Stimulated activated CD4-positive, alpha-beta T cell treated with anti-CD3 and anti-CD28 coated beads, Interleukin-12 subunit alpha, Interleukin-12 subunit beta, amount 100 ng/mL, for 4 hours (primary cell): Measurements from ENCODE around the gene TNRC18.
"Not testable (repeated sequence)": the region's sequence is repeated elsewhere in the genome, so short reads cannot be mapped to it uniquely, and the experiment has no call there.

ENCODE experiments used
- DNase-seq: peaks from one replicate; pipeline ENCODE4 v3.0.0-alpha.2; 2020

The TNRC18 gene

DNA sequence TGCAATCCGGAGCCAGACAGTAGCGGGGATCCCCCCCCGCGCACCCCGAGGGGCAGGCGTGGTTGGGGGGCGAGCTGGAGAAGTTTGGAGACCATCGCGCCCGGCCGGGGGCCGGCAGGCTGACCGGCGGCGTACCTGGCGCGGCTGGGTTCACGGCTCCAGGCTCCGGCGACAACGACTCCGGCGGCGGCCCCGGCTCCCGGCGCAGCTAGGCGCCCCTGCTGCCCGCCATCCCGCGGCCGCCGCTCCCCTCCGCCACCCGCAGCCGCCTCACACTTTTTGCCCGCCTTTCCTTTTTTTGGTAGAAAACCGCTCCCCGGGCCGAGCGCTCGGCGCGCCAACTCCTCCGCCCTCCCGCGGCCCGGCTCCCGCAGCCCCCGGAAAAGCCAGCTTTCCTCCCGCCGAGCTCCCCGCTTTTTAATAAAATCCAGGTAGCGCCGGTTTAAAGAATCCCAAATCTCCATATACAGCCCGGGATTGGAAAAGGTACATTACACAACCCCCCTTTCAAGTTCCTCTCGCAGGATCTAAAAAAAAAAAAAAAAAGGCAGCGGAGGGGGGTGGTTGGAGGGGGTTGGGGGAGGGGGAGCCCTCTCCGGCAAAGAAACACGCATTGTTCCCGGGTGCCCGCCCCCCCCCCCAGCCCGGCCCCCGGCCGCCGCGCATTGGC lies at the start of gene TNRC18:
Gene TNRC18, minus strand, starts transcription at position 529 of the 670 bp plus-strand sequence. CDS start 2,588 bp downstream, outside the sequence.
- DNase-seq, result no peak

- no peak for DNase-seq
These were observed 49.0 kb upstream of the TNRC18 start for GRCh38 chr7:5472432-5473315.

GRCh38 chr7:5471623-5472022 lies 48.0 kb upstream of the TNRC18 start:
- DNase-seq, result not testable (repeated sequence)

DNA sequence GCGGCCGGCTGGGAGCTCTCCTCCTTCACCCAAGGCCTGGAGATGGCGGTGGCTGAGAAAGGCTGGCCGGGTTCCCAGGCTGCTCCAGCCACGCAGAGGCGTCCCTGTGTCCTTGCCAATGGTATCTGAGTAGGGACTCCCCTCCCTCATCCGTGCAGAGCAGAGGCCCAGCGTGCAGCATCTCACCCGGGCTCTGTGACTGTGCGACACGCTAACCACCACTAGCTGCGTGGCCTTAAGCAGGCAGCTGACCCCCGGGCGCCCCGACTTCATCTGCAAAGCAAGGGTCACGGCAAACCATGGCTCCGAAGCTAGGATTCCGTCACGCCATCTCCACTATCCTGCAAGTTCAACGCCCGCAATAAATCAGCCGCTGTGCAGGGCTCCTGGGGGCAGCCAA lies 47.2 kb upstream of the TNRC18 start:
- DNase-seq, result no peak

- no peak for DNase-seq
These were observed 46.5 kb upstream of the TNRC18 start for GRCh38 chr7:5470167-5470532.

DNA sequence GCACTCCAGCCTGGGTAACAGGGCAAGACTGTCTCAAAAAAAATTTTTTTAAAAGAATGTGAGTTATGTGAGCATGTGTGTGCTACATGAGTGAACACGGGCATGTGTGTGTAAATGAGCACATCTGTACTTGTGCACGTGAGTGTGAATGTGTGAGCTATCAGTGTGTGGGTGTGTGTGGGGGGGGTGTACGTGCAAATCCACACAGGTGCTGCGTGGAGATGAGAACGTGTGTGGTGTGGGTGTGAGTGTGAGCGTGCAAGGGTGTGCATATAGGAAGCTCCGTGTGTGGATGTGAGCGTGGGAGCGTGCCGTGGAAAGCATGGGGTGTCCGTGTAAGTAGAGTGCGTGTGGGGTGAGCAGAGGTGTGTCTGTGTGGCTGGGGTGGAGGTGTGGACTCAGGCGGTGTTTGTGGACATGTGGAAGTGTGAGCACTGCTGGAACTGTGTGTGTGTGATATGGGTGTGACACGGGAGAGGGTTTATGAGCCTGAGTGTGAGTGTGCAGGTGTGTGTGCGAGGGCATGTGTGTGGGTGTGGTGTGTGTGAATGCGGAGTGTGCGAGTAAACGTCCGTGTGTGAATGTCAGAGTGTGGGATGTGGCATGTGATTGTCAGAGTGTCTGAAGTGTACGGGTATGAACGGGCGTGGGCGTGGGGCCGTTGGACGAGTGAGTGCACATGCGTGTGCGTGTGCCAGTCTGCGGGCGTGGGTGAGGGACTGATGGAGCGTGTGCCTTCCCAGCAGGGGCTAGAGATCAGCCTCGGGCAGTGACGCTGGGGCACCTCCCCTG lies 45.9 kb upstream of the TNRC18 start:
- no peak for DNase-seq

GRCh38 chr7:5467645-5468044 lies 44.0 kb upstream of the TNRC18 start:
- DNase-seq, result no peak

GRCh38 chr7:5466551-5466950 lies 42.9 kb upstream of the TNRC18 start:
- DNase-seq, result no peak

DNA sequence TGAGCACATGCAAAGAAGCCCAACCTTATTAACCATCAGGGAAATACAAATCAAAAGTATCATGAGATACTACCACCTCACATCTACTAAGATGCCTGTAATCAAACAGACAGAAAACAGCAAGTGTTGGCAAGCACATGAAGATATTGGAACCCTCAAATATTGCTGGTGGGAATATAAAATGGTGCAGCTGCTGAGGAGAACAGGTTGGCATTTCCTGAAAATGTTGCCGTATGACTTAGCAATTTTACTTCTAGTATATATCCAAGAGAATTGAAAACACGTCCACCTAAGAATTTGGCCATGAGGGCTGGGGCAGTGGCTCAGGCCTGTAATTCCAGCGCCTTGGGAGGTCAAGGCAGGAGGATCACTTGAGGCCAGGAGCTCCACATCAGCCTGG lies 39.4 kb upstream of the TNRC18 start:
- DNase-seq, result no peak

- no peak for DNase-seq
These were observed 38.6 kb upstream of the TNRC18 start for GRCh38 chr7:5462216-5462615.

DNA sequence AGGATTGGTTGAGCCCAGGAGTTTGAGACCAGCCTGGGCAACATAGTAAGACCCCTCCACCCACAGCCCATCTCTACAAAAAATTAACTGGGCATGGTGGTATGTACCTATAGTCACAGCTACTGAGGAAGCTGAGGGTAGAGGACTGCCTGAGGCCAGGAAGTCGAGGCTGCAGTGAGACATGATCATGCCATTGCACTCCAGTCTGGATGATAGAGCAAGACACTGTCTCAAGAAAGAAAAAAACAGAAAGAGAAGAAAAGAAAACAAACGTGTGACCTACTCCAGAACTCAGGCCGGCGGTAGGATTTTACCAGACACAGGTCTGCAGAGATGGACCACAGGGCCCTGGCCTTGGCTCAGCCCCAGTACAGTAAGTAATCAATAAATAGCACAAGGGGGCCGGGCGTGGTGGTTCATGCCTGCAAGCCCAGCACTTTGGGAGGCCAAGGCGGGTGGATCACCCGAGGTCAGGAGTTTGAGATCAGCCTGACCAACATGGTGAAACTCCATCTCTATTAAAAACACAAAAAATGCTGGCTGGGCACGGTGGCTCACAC lies 35.4 kb upstream of the TNRC18 start:
- DNase-seq, result no peak

DNA sequence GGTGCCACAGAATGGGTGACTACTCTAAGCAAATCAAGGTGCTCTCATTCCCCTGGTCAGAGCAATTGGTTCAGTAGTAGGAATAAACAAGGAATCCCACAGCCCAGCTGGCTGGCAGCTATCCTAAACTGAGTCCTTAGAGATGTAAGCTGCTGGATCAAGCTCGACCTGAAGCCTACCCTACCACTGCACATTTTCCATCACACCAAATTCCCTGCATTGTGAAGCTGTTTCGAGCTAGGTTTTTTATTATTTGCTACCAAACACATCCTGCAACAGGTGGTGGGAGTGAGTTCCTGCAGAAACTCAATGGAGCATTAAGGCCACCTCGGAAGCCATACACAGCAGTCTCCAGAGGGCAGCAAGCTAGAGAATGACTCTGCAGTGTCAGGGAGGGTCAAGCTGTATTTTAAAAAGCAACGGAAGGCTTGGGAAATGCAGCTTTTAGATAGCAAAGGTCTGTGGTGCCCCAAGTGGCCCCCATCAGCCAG lies 33.7 kb upstream of the TNRC18 start:
- no peak for DNase-seq

GRCh38 chr7:5456409-5456808 lies 32.8 kb upstream of the TNRC18 start:
- DNase-seq, result no peak

GRCh38 chr7:5455581-5456219 lies 32.1 kb upstream of the TNRC18 start:
- DNase-seq, result no peak

DNA sequence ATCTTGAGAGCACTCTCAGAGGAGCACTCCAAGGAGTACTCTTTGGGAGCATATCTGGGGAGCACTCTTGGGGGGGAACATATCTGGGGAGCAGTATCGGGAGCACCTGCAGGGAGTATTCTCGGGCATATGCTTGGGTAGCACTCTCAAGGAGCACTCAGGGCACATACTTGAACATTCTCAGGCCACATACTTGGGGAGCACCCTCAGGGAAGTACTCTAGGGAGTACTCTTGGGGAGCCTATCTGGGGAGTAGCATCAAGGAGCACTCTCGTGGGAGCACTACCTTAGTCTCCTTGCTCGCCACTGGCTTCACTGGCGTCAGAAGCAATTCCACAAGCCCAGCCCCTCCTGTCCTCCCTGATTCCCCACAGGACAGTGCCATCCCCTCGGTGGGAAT lies 31.5 kb upstream of the TNRC18 start:
- DNase-seq, result no peak

- no peak for DNase-seq
These were observed 30.9 kb upstream of the TNRC18 start for GRCh38 chr7:5454485-5454884.

- DNase-seq, result no peak
These were observed 30.0 kb upstream of the TNRC18 start for GRCh38 chr7:5453566-5454075.

DNA sequence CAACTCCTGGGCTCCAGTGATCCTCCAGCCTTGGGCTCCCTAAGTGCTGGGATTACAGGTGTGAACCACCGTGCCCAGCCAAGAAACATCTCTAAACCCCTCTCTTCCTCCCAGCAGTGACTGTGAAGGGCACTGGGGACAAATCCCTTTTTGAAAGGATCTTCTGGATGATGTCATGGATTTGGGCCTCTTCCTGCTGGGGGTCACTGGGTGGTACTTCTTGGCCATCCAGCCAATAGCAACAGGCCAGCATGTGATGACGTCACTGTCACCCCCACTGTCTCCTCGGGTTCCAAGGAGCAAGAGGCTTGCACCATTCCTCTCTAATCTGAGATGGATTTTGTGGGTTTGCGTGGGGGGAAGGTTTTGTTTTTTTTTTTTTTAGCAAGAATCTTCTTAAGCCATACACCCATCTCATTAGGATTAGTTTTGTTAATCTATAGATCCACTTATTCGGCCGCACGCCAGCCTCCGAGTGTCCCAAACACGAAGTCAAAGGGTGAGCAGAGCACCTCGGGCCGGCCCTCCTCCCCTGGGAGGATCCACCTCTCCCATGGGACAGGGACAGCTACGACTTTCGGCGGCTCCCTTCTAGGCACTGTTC lies 29.4 kb upstream of the TNRC18 start:
- DNase-seq, result no peak

- no peak for DNase-seq
These were observed 28.9 kb upstream of the TNRC18 start for GRCh38 chr7:5452470-5452899.

GRCh38 chr7:5451391-5451790 lies 27.8 kb upstream of the TNRC18 start:
- no peak for DNase-seq

DNA sequence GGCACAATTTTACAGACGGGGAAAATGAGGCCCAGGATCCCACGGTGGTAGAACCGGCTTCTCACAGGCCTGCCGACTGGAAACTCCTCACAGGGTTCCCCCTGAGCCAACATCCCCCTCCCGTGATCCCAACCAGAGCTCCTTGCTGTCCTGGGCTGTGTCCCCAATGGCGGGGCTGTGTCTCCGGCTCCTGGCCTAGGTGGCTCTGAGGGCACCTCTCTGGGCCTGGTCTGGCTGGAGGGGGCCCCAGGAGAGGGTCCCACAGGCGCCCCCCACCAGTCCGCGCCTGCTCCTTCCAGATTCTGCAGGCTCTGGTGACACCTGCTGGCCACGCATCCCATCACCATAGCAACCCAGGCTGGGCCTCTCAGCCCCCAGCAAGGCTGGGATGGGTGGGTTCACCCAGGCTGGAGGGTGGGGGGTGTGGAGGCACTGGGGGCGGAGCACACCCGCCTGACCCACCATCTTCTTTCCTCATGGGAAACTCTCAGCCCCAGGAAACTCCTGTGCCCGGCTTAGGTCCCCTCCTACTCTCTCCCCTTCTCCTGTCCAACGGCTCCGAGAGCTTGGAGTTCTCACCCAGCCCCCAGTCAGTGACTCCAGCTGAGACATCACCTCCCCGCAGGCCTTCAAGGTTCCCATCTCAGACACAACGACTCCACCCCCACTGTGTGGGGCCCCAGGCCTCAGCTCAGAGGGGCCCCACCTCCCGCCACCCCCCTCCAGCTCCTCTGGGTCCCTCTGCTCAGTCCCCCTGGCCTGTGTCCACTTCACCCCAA lies 27.1 kb upstream of the TNRC18 start:
- DNase-seq, result peak; percentile 33
